ENCODE results near the gene NPTN.

DNA sequence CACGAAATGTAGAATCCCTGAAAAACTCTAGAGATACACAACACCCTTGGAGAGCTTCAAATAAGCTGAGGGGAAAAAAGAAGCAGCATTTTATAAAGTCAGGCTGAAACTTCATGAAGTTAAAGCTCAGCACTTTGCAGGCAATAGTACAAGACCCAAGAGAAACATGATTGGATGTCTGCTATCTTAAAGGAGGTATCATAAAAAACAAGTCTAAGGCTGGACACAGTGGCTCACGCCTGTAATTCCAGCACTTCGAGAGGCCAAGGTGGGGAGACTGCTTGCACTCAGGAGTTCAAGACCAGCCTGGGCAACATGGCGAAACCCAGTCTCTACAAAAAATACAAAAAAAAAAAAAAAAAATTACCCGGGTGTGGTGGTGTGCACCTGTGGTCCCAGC is 42.9 kb downstream of the NPTN start:
- TF ChIP-seq POLR2AphosphoS5 (IDR thresholded peaks at IDR 0.05; ENCODE audit: low read depth, low read length) (no peak), RCOR1 (IDR thresholded peaks at IDR 0.05; ENCODE audit: low read length) (no peak), FOXM1 (IDR thresholded peaks at IDR 0.05; ENCODE audit: low read depth) (no peak)
- TF ChIP-seq, protein P1, sequence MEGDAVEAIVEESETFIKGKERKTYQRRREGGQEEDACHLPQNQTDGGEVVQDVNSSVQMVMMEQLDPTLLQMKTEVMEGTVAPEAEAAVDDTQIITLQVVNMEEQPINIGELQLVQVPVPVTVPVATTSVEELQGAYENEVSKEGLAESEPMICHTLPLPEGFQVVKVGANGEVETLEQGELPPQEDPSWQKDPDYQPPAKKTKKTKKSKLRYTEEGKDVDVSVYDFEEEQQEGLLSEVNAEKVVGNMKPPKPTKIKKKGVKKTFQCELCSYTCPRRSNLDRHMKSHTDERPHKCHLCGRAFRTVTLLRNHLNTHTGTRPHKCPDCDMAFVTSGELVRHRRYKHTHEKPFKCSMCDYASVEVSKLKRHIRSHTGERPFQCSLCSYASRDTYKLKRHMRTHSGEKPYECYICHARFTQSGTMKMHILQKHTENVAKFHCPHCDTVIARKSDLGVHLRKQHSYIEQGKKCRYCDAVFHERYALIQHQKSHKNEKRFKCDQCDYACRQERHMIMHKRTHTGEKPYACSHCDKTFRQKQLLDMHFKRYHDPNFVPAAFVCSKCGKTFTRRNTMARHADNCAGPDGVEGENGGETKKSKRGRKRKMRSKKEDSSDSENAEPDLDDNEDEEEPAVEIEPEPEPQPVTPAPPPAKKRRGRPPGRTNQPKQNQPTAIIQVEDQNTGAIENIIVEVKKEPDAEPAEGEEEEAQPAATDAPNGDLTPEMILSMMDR (IDR thresholded peaks at IDR 0.05), result no peak
